Karpas-422 (cell line): ENCODE data around the gene GRID2. TPM values are rescaled to one million over a fixed set of nuclear protein-coding genes. Genes with fewer than 3 reads are reported as not detected.
"Not testable (repeated sequence)": the region's sequence is repeated elsewhere in the genome, so short reads cannot be mapped to it uniquely, and the experiment has no call there.

Experiments used
- DNase-seq: peaks from one replicate; pipeline ENCODE4 v3.0.0-alpha.2; 2015
- H2AFZ ChIP-seq: fragments of 200-600 bp; sonication (generic); 2 replicates; pipeline ENCODE4 v1.6.1; 2014; ENCODE audit warnings: antibody characterized with exemption, low read length, mixed read lengths
- H3K27ac ChIP-seq: fragments of 200-600 bp; sonication (generic); 2 replicates; pipeline ENCODE4 v1.5.1; 2014; ENCODE audit warnings: mild to moderate bottlenecking, low read length, moderate library complexity
- H3K27me3 ChIP-seq: fragments of 200-600 bp; sonication (generic); 2 replicates; pipeline ENCODE4 v1.6.1; 2014; ENCODE audit warnings: low read length, mixed read lengths
- H3K36me3 ChIP-seq: fragments of 200-600 bp; sonication (generic); 2 replicates; pipeline ENCODE4 v1.6.1; 2014; ENCODE audit warnings: low read length, mixed read lengths; ENCODE audit not compliant: insufficient read depth
- H3K4me1 ChIP-seq: fragments of 200-600 bp; sonication (generic); 2 replicates; pipeline ENCODE4 v1.6.1; 2014; ENCODE audit warnings: mild to moderate bottlenecking, low read length, mixed read lengths
- H3K4me2 ChIP-seq: fragments of 200-600 bp; sonication (generic); 2 replicates; pipeline ENCODE4 v1.6.1; 2014; ENCODE audit warnings: low read length, low read depth, mild to moderate bottlenecking; ENCODE audit not compliant: poor library complexity, severe bottlenecking
- H3K4me3 ChIP-seq: fragments of 200-600 bp; sonication (generic); 2 replicates; pipeline ENCODE4 v1.5.1; 2014; ENCODE audit warnings: mild to moderate bottlenecking, antibody characterized with exemption, low read length, mixed read lengths
- H3K79me2 ChIP-seq: fragments of 200-600 bp; sonication (generic); 2 replicates; pipeline ENCODE4 v1.6.1; 2014; ENCODE audit warnings: mild to moderate bottlenecking, low read length, mixed read lengths
- H3K9ac ChIP-seq: fragments of 200-600 bp; sonication (generic); 2 replicates; pipeline ENCODE4 v1.6.0; 2014; ENCODE audit warnings: low read length
- H3K9me2 ChIP-seq: fragments of 200-600 bp; sonication (generic), shearing (Covaris generic); replicated peaks from 2 replicates; pipeline ENCODE4 v1.6.0; 2014; ENCODE audit warnings: mild to moderate bottlenecking, low read length, moderate library complexity; ENCODE audit not compliant: insufficient read depth
- H3K9me3 ChIP-seq: fragments of 300-700, 200-600 bp; sonication (generic); 2 replicates; pipeline ENCODE4 v1.6.1; 2014; ENCODE audit warnings: low read length, mixed read lengths
- H4K20me1 ChIP-seq: fragments of 200-600 bp; sonication (generic); 2 replicates; pipeline ENCODE4 v1.6.1; 2014; ENCODE audit warnings: mild to moderate bottlenecking, antibody characterized with exemption, low read length, low read depth; ENCODE audit not compliant: insufficient read depth
- total RNA-seq: library from RNA; depleted of rRNA; stranded (reverse); fragments of >200 nt; shearing (Covaris generic); gene quantifications from 2 replicates; pipeline ENCODE4 v1.2.3, GENCODE V29; 2014; ENCODE audit warnings: low replicate concordance

The GRID2 gene
- total RNA-seq, 1 experiment from 2014 or later, result not detected

DNA sequence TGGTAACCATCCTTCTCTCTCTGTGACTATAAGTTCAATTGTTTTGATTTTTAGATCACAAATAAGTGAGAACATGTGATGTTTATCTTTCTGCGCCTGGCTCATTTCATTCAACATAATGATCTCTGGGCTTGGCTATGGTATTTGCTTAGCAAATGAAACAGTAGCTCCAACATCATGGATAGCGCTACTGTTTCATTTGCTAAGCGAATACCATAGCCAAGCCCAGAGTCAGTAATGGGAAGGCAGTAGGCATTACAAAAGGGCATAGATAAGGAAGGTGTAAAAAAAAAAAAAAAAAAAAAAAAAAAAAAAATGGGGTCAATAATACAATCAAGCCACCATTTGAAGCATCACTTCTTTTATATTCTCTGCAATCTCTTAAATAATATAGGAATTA, 1055.8 kb downstream of the GRID2 start:
- Histone ChIP-seq H3K9me3 (peaks cover 13% of the 10 kb centered on the region), H3K79me2 (no peaks in the 10 kb centered on the region), H3K27me3 (no peaks in the 10 kb centered on the region), H3K4me2 (no peak overlapping the region), H3K9me2 (no peaks in the 10 kb centered on the region), H3K4me1 (no peaks in the 10 kb centered on the region), H3K27ac (no peak overlapping the region), H2AFZ (no peak overlapping the region), H3K9ac (no peak overlapping the region), H3K36me3 (no peaks in the 10 kb centered on the region), H4K20me1 (no peaks in the 10 kb centered on the region), H3K4me3 (no peak overlapping the region)
- DNase-seq, result no peak

DNA sequence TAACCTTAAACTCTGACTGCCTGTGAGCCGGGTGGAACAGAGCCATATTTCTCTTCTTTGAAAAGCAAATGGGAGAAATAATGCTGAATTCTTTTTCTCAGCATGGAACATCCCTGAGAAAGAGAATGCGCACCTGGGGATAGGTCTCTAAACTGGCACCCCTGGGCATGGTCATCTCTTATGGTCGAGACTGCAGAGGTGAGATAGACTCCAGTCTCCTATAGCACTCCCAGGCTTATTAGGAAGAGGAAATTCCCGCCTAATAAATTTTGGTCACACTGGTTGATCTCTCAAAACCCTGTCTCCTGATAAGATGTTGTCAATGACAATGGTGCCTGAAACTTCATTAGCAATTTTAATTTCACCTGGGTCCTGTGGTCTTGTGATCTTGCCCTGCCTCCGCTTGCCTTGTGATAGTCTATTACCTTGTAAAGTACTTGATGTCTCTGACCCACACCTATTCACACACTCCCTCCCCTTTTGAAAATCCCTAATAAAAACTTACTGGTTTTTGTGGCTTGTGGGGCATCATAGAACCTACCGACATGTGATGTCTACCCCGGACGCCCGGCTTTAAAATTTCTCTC, 1062.5 kb downstream of the GRID2 start:
- not testable (repeated sequence) for H3K27ac ChIP-seq, H3K27me3 ChIP-seq, H3K4me1 ChIP-seq, H3K4me3 ChIP-seq, H3K9me2 ChIP-seq, H3K9ac ChIP-seq, H3K79me2 ChIP-seq, H3K4me2 ChIP-seq, H2AFZ ChIP-seq, DNase-seq, H3K9me3 ChIP-seq, H4K20me1 ChIP-seq, H3K36me3 ChIP-seq

DNA sequence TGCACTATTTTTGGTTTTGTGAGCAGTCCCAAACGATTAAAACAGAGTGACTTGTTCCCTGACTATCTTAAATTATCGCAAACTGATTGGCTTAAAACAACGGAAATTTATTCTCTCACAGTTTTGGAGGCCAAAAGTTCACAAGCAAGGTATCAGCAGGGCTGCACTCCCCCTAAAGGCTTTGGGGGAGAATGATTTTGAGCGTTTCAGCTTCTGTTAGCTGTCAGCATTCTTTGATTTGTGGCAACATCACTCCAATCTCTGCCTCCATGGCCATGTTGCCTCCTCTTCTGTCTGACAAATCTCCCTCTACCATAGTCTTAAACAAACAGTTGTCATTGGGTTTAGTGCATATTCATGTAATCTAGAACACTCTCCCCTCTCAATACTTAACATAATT, 1065.2 kb downstream of the GRID2 start:
- H3K36me3 ChIP-seq, result no peaks in the 10 kb centered on the region
- no peak overlapping the region for H2AFZ ChIP-seq
- no peak overlapping the region for H3K4me2 ChIP-seq
- H3K4me1 ChIP-seq, result no peaks in the 10 kb centered on the region
- H3K9me2 ChIP-seq, result no peaks in the 10 kb centered on the region
- no peak overlapping the region for H3K27ac ChIP-seq
- no peaks in the 10 kb centered on the region for H3K79me2 ChIP-seq
- H3K4me3 ChIP-seq, result no peak overlapping the region
- no peak overlapping the region for H3K9ac ChIP-seq
- DNase-seq, result no peak
- no peaks in the 10 kb centered on the region for H3K27me3 ChIP-seq
- peaks cover 5% of the 10 kb centered on the region; the same call in 1 of the 2 replicates for H3K9me3 ChIP-seq
- H4K20me1 ChIP-seq, result no peaks in the 10 kb centered on the region

DNA sequence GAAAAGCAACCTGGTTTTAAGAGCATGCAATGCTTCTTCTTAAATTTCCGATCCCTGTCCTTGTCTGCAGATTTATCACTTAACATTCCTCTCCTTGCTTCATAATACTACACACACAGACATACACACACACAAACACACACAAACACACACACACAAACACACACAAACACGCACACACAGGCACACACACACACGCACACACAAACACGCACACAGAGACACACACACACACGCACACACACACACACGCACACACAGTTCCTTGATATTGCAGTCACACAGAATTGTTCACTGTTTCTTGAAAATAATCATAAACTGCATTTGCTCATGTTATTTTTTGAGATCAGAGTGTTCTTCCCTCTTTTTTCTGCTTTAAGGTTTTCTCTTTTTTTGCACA, 1066.5 kb downstream of the GRID2 start:
- H2AFZ ChIP-seq, result no peak overlapping the region
- no peak overlapping the region for H3K27ac ChIP-seq
- H3K4me2 ChIP-seq, result no peak overlapping the region
- no peaks in the 10 kb centered on the region for H3K27me3 ChIP-seq
- H3K9ac ChIP-seq, result no peak overlapping the region
- H3K4me3 ChIP-seq, result no peak overlapping the region
- no peaks in the 10 kb centered on the region for H3K79me2 ChIP-seq
- H4K20me1 ChIP-seq, result no peaks in the 10 kb centered on the region
- H3K9me2 ChIP-seq, result no peaks in the 10 kb centered on the region
- no peaks in the 10 kb centered on the region for H3K4me1 ChIP-seq
- H3K36me3 ChIP-seq, result no peaks in the 10 kb centered on the region
- DNase-seq, result no peak
- H3K9me3 ChIP-seq, result peaks cover 4% of the 10 kb centered on the region; the same call in 1 of the 2 replicates

DNA sequence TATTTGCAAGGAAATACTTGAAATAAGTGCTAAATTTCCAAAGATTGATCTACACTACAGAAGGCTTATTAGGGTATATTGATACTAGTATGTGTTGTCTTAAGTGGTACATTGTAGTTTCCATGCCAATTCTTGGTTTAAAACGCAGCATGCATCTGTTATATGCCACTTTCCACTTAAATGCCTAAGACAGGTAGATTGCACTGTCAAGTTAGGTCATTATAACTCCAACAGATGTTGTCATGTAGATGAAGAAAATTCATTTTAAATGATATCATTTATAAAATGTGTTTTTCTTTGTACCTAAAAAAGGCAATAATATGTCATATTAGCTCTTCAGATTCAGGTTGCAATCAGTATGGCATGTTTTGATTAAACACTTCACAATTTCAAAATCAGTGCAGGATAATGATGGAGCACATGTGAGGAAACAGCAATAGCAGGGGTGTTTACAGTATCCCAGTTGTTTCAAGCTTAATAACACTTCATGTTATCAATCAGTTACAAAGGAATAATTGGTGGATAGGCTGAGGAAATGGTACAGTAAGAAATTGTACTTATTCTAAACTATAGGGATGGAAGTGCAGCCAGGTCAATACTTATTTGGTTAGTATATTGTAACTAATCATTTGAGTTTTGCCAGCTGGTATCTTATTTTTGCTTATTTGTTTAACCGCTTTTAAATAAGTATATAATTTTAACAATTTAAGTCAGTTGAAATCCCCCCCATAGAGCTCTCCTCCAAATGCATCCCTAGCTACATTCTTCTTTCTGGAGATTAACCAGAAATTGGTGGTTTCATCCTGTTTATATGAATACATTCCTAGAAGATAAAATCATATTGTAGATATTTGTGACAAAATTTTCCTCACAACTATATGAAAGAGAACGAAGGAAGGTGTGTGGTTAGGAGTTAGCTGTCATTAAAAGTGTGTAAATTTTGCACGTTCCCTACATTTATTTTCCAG, 1070.4 kb downstream of the GRID2 start:
- H3K27ac ChIP-seq, result no peak overlapping the region
- no peak overlapping the region for H3K4me3 ChIP-seq
- no peak overlapping the region for H3K9ac ChIP-seq
- peaks cover 4% of the 10 kb centered on the region; the same call in 1 of the 2 replicates for H3K9me3 ChIP-seq
- H4K20me1 ChIP-seq, result no peaks in the 10 kb centered on the region
- no peaks in the 10 kb centered on the region for H3K9me2 ChIP-seq
- no peaks in the 10 kb centered on the region for H3K27me3 ChIP-seq
- no peak overlapping the region for H2AFZ ChIP-seq
- no peaks in the 10 kb centered on the region for H3K36me3 ChIP-seq
- H3K4me1 ChIP-seq, result no peaks in the 10 kb centered on the region
- DNase-seq, result no peak
- H3K4me2 ChIP-seq, result no peak overlapping the region
- H3K79me2 ChIP-seq, result no peaks in the 10 kb centered on the region

DNA sequence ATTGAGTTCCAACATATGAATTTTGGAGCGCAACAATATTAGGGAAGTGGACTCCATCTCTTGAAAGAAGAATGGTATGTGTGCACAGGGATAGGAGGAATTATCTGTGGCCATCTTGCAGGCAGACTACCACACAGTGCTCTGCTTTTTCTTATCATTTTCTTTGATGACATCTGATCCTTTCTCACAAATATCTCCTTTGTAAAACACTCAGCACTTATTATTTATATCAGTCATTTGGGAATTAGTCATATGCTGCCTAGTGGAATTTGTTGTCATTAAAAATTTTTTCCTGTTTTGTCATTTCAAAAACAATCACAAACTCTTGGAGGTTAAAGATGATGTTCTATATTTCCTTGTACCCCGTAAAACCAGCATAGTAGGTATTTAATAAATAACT, 1080.5 kb downstream of the GRID2 start:
- Histone ChIP-seq H3K9ac (no peak overlapping the region), H4K20me1 (no peaks in the 10 kb centered on the region), H3K79me2 (no peaks in the 10 kb centered on the region), H3K4me1 (no peaks in the 10 kb centered on the region), H3K4me2 (no peak overlapping the region), H3K36me3 (no peaks in the 10 kb centered on the region), H3K9me2 (no peaks in the 10 kb centered on the region), H2AFZ (no peak overlapping the region), H3K9me3 (peaks cover 13% of the 10 kb centered on the region), H3K27ac (no peak overlapping the region), H3K4me3 (no peak overlapping the region), H3K27me3 (no peaks in the 10 kb centered on the region)
- no peak for DNase-seq

DNA sequence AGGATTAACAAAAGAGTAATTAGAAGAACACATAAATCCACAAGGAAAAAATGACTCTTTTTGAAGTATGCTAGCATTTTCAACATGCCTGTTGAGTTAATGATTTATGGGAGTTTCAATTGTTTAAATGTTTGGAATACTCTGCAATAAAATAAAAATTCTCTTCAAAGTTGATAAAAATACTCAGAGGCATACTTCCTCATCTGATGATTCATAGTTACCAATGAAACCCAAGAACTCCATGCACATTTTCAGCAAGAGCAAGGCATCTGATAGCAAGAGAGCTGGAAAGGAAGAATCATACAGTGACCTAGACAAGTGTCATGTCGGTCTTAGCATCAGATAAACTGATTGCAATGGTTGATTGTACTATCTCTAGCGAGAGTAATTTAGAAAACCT, 1081.1 kb downstream of the GRID2 start:
- Histone ChIP-seq H2AFZ (no peak overlapping the region), H3K4me2 (no peak overlapping the region)
- DNase-seq, result no peak

DNA sequence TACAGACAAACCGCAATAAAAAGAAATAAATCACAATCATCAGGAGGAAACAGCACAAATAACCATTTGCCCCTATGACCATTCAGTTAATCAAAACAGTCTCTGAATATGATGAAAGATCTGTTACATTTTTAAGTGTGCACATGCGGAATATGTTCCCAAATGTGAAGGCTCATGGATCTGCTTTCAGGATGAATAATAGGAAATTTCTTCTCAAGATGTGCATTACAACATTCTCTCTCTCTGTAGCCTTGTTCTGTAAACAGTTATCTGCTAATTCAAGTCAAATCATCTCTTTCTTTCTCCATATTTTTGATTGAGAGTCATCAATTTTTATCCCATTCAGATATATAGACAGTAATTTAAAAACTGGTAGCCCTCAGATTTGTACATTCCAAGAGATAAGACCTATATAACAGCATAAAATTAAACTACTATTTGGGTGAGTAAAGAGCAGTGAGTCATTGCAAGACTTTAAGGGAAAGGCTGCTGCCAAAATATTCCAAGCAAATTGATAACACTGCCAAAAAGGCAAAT, 1090.8 kb downstream of the GRID2 start:
- H3K36me3 ChIP-seq, result no peaks in the 10 kb centered on the region
- no peak for DNase-seq
- H3K9me2 ChIP-seq, result no peaks in the 10 kb centered on the region
- no peaks in the 10 kb centered on the region for H3K4me1 ChIP-seq
- H3K27ac ChIP-seq, result no peak overlapping the region
- no peak overlapping the region for H3K4me2 ChIP-seq
- H4K20me1 ChIP-seq, result no peaks in the 10 kb centered on the region
- H3K4me3 ChIP-seq, result no peak overlapping the region
- H3K9me3 ChIP-seq, result no peaks in the 10 kb centered on the region; the same call in none of the 2 replicates
- no peak overlapping the region for H3K9ac ChIP-seq
- H3K27me3 ChIP-seq, result no peaks in the 10 kb centered on the region
- H2AFZ ChIP-seq, result no peak overlapping the region
- no peaks in the 10 kb centered on the region for H3K79me2 ChIP-seq

More for the DNA sequence above, 1081.1 kb downstream of the GRID2 start:
- no peaks in the 10 kb centered on the region for H4K20me1 ChIP-seq
- no peak overlapping the region for H3K4me3 ChIP-seq
- H3K79me2 ChIP-seq, result no peaks in the 10 kb centered on the region
- H3K27ac ChIP-seq, result no peak overlapping the region
- no peaks in the 10 kb centered on the region for H3K27me3 ChIP-seq
- peaks cover 11% of the 10 kb centered on the region for H3K9me3 ChIP-seq
- no peaks in the 10 kb centered on the region for H3K4me1 ChIP-seq
- H3K36me3 ChIP-seq, result no peaks in the 10 kb centered on the region
- no peaks in the 10 kb centered on the region for H3K9me2 ChIP-seq
- no peak overlapping the region for H3K9ac ChIP-seq
